NCI-H446 treated with DMSO at 0.1 percent for 48 hours (cell line): ENCODE results near the gene FUT1.
"Not testable (repeated sequence)": the region's sequence is repeated elsewhere in the genome, so short reads cannot be mapped to it uniquely, and the experiment has no call there.

Experiments
- DNase-seq: peaks from one replicate; lab custom pipeline; 2025; lab: John Stamatoyannopoulos, UW

FUT1 gene

GRCh38 chr19:48768994-48769713 is 16.7 kb upstream of the FUT1 start:
- no peak for DNase-seq

DNA sequence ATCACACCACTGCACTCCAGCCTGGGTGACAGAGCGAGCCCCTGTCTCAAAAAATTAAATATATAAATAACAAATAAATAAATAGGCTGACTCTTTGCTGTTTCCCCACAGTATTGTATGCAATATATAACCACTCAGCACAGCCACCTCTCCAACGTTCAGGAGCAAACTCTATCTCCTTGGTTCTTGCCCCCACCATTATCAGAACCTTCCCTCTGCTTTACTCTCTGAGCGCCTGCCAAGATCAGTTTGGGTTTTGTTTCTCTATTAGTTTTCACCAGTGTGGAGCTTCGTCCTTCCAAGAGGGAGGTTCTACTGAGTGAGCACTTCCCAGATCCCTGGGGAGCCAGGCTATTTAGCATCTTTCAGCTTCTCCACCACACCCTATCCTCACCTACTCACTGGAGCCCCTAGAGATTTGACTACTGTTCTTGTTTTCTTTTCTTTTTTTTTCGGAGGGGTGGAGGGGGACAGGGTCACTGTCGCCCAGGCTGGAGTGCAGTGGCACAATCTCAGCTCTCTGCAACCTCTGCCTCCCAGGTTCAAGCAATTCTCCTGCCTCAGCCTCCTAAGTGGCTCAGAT is 15.8 kb upstream of the FUT1 start:
- not testable (repeated sequence) for DNase-seq

DNA sequence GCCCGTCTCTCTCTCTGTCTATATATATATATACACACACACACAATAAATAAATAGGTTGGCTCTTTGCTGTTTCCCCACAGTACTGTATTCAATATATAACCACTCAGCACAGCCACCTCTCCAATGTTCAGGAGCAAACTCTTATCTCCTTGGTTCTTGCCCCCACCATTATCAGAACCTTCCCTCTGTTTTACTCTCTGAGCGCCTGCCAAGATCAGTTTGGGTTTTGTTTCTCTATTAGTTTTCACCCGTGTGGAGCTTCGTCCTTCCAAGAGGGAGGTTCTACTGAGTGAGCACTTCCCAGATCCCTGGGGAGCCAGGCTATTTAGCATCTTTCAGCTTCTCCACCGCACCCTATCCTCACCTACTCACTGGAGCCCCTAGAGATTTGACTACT is 13.4 kb upstream of the FUT1 start:
- DNase-seq = not testable (repeated sequence)

- DNase-seq = no peak
These were observed 8.2 kb upstream of the FUT1 start for GRCh38 chr19:48760504-48761205.

DNA sequence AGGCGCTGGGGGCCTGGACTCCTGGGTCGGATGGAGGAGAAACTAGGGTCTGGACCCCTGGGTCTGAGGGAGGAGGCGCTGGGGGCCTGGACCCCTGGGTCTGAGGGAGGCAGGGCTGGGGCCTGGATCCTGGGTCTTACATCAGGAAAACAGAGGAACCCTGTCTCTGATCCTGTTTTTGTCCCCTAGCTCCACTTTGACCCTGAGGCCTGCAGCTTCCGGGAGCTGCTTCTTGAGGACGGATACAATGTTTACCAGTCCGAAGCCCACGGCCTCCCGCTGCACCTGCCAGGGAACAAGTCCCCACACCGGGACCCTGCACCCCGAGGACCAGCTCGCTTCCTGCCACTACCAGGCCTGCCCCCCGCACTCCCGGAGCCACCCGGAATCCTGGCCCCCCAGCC is 5.3 kb upstream of the FUT1 start:
- no peak for DNase-seq

- no peak for DNase-seq
These were observed 4.7 kb upstream of the FUT1 start for GRCh38 chr19:48757089-48757675.

GRCh38 chr19:48756686-48757085 is 4.2 kb upstream of the FUT1 start:
- no peak for DNase-seq

- DNase-seq = no peak
These were observed 3.8 kb upstream of the FUT1 start for GRCh38 chr19:48756212-48756611.

DNA sequence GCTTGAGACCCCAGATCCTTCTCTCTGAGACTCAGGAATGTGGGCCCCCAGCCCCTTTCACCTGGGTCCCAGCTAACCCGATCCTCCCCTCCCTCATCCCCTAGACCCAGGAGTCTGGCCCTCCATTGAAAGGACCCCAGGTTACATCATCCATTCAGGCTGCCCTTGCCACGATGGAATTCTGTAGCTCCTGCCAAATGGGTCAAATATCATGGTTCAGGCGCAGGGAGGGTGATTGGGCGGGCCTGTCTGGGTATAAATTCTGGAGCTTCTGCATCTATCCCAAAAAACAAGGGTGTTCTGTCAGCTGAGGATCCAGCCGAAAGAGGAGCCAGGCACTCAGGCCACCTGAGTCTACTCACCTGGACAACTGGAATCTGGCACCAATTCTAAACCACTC is 3.3 kb upstream of the FUT1 start:
- no peak for DNase-seq

DNA sequence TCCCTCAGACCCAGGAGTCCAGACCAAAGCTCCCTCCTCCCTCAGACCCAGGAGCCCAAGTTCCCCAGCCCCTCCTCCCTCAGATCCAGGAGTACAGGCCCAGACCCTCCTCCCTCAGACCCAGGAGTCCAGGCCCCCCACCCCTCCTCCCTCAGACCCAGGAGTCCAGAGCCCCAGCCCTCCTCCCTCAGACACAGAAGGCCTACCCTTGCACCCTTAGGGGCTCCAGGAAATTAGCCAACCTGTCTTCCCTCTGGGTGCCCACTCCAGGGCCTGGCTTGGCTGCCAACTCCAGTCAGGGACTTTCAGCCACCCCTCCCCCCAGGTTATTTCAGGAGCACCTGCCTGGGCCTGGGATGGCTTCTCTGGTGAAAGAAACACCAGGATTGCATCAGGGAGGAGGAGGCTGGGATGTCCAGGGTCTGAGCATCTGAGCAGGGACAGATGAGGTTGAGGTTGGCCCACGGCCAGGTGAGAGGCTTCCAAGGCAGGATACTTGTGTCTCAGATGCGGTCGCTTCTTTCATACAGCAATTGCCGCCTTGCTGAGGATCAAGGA is 2.7 kb upstream of the FUT1 start, which contains the start of gene FGF21:
Gene FGF21 (plus strand): TSS at position 441 of the 558 bp plus-strand sequence. CDS start 713 bp downstream, outside the sequence.
- no peak for DNase-seq

GRCh38 chr19:48751845-48752495 is 471 bp downstream of the FUT1 start:
- DNase-seq = no peak

GRCh38 chr19:48750771-48751504 is 1.5 kb downstream of the FUT1 start:
- DNase-seq = no peak

DNA sequence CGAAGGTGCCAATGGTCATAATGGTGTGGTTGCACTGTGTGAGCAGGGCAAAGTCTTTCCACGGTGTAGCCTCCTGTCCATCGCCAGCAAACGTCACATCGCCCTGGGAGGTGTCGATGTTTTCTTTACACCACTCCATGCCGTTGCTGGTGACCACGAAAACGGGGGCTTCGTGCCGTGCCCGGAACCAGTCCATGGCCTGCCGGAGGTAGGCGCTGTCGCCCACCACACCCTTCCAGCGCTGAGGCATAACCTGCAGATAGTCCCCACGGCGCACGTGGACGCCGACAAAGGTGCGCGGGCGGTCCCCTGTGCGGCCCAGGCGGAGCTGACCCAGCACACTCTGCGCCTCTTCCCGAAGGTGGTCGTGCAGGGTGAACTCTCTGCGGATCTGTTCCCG is 2.1 kb downstream of the FUT1 start:
- no peak for DNase-seq

DNA sequence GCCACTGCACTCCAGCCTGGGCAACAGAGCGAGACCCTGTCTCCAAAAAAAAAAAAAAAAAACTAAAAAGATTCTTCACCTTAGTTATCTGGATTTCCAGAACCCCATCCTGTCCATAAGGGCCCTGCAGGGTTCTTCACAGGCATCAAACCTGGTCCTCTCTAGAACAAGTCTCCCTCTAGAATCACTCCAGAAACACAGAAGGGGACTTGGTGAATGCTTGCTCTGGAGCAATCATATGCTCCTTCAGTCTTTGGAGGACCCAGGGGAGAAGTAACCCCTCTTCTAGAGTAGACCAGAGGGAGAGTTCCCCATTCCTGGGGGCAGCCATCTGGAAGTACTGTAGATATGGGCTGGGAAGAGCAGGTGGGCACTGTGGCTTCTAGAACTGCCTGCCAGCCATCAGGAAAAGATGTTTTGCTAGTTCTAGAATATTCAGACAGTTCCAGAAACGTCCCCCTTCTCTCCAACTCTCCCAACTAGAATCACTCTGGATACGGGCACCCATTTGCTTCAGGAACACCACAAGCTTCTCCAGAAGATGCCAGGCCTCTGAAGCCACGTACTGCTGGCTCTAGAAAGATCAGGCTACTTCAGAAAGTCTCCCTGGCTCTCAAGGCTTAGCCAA is 2.8 kb downstream of the FUT1 start:
- no peak for DNase-seq

DNA sequence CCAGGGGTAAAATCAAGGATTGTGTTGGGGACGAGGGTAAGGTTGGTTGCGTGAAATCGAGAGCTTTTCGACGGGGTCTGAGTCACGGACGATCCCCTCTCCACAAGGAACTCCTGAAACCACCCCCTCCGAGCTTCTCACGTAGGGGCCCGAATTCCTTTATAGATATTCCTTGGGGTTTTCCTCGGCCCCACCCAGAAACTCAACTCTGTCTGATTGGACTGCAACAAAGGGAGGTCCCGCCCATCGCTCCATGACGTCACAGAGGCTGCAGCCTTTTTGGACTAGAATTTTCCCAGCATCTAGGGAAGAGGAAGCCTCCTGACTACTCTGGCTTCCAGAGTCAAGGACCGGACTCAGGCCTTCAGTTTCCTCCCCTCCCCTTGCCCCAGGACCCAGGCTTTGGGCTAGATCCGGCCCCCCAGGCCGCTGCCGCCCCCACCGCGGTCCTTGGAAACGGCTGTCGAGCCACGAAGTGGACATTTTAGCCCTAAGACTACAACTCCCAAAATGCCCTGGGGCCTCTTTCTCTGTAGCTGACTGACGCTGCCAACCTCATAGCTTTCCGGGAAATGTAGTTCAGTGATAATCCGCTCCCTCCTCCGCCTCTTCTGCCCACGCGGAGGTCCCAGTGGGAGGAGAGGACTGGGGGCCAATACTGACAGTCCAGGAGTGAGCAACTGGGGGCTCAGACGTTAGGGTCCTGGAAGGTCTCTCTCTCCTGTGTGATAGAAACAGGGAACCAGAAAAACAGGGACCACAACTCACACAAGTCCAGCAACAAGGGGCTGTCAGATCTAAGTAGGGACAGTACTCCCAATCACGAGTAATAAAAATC is 5.5 kb downstream of the FUT1 start, which contains the start of gene IZUMO1:
Gene IZUMO1 (minus strand): TSS at position 172 of the 838 bp plus-strand sequence. CDS start 1,050 bp downstream, outside the sequence.
- DNase-seq = no peak

- no peak for DNase-seq
These were observed 6.3 kb downstream of the FUT1 start for GRCh38 chr19:48746110-48746509.

- peak; percentile 18 for DNase-seq
These were observed 7.0 kb downstream of the FUT1 start for GRCh38 chr19:48745208-48745995.

GRCh38 chr19:48742096-48742495 is 10.3 kb downstream of the FUT1 start:
- DNase-seq = no peak
